ENCODE results near the gene BCL7C. TPM values are rescaled to one million over a fixed set of nuclear protein-coding genes. Genes with fewer than 3 reads are reported as not detected.

BCL7C gene
- total and polyA plus RNA-seq, 3 experiments from 2014 or later = 31.7 to 52.3 (median 35.0) TPM

DNA sequence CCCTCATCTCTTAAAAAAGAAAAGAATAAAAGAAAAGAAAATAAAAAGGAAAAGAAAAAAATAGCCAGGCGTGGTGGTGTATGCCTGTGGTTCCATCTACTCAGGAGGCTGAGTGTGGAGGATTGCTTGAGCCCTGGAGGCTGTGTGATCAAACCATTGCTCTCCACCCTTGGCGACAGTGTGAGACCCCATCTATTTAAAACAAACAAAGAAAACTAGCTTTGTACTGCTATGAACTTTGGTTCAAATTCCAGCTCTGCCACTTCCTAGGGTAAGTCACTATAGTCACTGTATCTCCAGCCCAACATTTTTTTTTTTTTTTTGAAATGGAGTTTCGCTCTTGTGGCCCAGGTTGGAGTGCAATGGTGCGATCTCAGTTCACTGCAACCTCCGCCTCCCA lies 6.7 kb upstream of the BCL7C start:
- no peak overlapping the region for H3K27ac ChIP-seq (ENCODE audit: low read depth, low read length)
- H3K4me1 ChIP-seq (ENCODE audit: insufficient read depth, low read length) = peaks cover 40% of the 10 kb centered on the region
- peaks cover 41 to 50% (median 42%) of the 10 kb centered on the region in 3 donors for H3K4me1 Mint-ChIP-seq
- H3K9me3 ChIP-seq (ENCODE audit: low read length) = no peaks in the 10 kb centered on the region
- H3K4me3 ChIP-seq (ENCODE audit: low read length) = no peak overlapping the region
- peaks cover 0 to 3% (median 0%) of the 10 kb centered on the region in 5 donors for H3K9me3 Mint-ChIP-seq
- peaks cover 0 to 4% (median 4%) of the 10 kb centered on the region in 3 donors for H3K36me3 Mint-ChIP-seq
- ChIA-PET CTCF (interaction anchor here (1.1 to 5.9 kb wide), 9 partner anchors 9 to 95 kb away, joined by 3 to 88 read pairs (median 11); partner anchors contain the start of gene BCL7C), POLR2A (interaction anchor here (0.6 to 3.2 kb wide), 2 partner anchors 25 to 229 kb away, joined by 3 to 42 read pairs; no protein-coding TSS in a partner anchor)
- H3K27me3 ChIP-seq (ENCODE audit: insufficient read depth, low read length, poor library complexity, severe bottlenecking) = no peaks in the 10 kb centered on the region
- no peak for DNase-seq
- no peaks in the 10 kb centered on the region for H3K36me3 ChIP-seq (ENCODE audit: insufficient read depth, low read length)
- peak overlapping the region in 5 of 8 donors; percentile 29 to 83 (median 58) for H3K27ac Mint-ChIP-seq
- no peaks in the 10 kb centered on the region for H3K27me3 Mint-ChIP-seq
- H3K4me3 Mint-ChIP-seq = peak overlapping the region in 4 of 7 donors; percentile 5 to 84 (median 63)

DNA sequence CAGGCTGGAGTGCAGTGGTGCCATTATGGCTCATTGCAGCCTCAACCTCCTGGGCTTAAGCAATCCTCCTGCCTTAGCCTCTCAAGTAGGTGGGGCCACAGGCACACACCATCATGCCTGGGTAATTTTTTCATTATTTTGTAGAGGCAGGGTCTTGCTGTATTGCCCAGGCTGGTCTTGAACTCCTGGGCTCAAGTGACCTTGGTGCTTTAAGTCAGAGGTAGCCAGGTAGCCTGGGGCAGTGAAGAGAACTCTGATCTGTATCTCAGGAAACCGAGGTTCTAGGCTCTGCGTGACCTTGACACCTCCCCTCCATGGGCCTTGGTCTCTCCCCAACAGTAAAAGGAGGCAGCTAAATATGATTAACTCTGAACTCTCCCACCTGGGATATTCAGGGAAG lies 5.9 kb upstream of the BCL7C start:
- H3K4me1 Mint-ChIP-seq = peaks cover 47 to 58% (median 48%) of the 10 kb centered on the region in 3 donors
- ChIA-PET POLR2A (interaction anchor here (3.2 kb wide), 1 partner anchor 24 kb away, joined by 42 read pairs; no protein-coding TSS in a partner anchor), CTCF (interaction anchor here (0.5 to 5.9 kb wide), 4 partner anchors 9 to 125 kb away, joined by 3 to 88 read pairs (median 36); partner anchors contain the start of gene BCL7C)
- H3K9me3 ChIP-seq (ENCODE audit: low read length) = no peaks in the 10 kb centered on the region
- no peaks in the 10 kb centered on the region for H3K27me3 Mint-ChIP-seq
- no peaks in the 10 kb centered on the region for H3K36me3 ChIP-seq (ENCODE audit: insufficient read depth, low read length)
- H3K27ac ChIP-seq (ENCODE audit: low read depth, low read length) = no peak overlapping the region
- H3K4me3 ChIP-seq (ENCODE audit: low read length) = no peak overlapping the region
- H3K27me3 ChIP-seq (ENCODE audit: insufficient read depth, low read length, poor library complexity, severe bottlenecking) = no peaks in the 10 kb centered on the region
- no peak for DNase-seq
- peak overlapping the region in 1 of 7 donors; percentile 44 for H3K4me3 Mint-ChIP-seq
- H3K9me3 Mint-ChIP-seq = peaks cover 0 to 3% (median 0%) of the 10 kb centered on the region in 5 donors
- H3K36me3 Mint-ChIP-seq = peaks cover 0 to 4% (median 4%) of the 10 kb centered on the region in 3 donors
- H3K4me1 ChIP-seq (ENCODE audit: insufficient read depth, low read length) = peaks cover 40% of the 10 kb centered on the region
- H3K27ac Mint-ChIP-seq = peak overlapping the region in 2 of 8 donors; percentile 56 to 81

DNA sequence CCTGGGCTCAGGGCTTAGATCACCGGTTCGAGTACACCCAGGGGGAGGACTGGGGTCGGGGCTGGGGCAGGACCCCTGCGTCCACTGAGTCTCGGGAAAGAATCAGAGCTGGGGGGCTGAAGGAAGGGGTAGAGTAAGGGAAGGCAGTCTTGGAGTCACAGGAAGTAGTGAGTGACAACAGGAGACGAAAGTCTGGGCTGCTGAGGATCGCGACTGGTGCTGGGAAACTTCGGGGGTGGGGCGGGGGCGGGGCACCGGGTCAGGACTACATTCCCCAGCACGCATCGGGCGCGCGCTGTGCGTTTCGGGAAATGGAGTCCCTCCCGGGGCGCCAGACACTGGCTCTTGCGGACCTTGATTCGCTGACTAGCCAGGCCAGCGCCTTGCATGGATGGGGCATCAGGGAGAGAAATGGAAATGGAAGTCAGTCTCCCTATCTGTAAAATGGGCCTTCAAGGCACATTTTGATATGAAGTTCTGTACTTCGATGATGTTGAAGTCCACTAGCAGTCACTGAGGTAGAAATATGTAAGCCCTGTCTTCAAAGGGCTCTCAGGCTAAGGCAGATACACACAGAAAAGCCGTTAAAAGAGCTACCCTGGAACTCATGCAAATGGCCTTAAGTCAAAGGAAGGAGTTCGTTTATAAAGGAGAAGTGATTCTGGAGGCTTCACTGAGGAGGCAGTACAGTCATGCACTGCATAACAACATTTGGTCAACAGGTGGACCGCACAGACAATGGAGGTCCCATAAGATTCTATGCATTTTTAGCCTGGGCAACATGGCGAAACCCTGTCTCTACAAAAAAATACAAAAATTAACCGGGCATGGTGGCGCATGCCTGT lies 3.2 kb upstream of the BCL7C start:
- H3K27me3 Mint-ChIP-seq = no peaks in the 10 kb centered on the region
- no peaks in the 10 kb centered on the region for H3K9me3 ChIP-seq (ENCODE audit: low read length)
- H3K4me1 Mint-ChIP-seq = peaks cover 47 to 59% (median 51%) of the 10 kb centered on the region in 3 donors
- peak overlapping the region; percentile 60 for H3K27ac ChIP-seq (ENCODE audit: low read depth, low read length)
- H3K36me3 Mint-ChIP-seq = peaks cover 0 to 11% (median 0%) of the 10 kb centered on the region in 3 donors
- no peaks in the 10 kb centered on the region for H3K9me3 Mint-ChIP-seq
- ChIA-PET POLR2A (interaction anchor here (1.7 kb wide), 1 partner anchor 22 kb away, joined by 6 read pairs; no protein-coding TSS in a partner anchor), CTCF (interaction anchor here (0.7 to 1.7 kb wide), 4 partner anchors 12 to 161 kb away, joined by 3 read pairs; no protein-coding TSS in a partner anchor)
- no peaks in the 10 kb centered on the region for H3K27me3 ChIP-seq (ENCODE audit: insufficient read depth, low read length, poor library complexity, severe bottlenecking)
- peaks cover 30% of the 10 kb centered on the region for H3K4me1 ChIP-seq (ENCODE audit: insufficient read depth, low read length)
- peak overlapping the region; percentile 32 for H3K4me3 ChIP-seq (ENCODE audit: low read length)
- H3K27ac Mint-ChIP-seq = peak overlapping the region; percentile 39 to 92 (median 86)
- H3K36me3 ChIP-seq (ENCODE audit: insufficient read depth, low read length) = no peaks in the 10 kb centered on the region
- DNase-seq = peak; percentile 61 to 84 (median 70)
- H3K4me3 Mint-ChIP-seq = peak overlapping the region; percentile 25 to 82 (median 53)

DNA sequence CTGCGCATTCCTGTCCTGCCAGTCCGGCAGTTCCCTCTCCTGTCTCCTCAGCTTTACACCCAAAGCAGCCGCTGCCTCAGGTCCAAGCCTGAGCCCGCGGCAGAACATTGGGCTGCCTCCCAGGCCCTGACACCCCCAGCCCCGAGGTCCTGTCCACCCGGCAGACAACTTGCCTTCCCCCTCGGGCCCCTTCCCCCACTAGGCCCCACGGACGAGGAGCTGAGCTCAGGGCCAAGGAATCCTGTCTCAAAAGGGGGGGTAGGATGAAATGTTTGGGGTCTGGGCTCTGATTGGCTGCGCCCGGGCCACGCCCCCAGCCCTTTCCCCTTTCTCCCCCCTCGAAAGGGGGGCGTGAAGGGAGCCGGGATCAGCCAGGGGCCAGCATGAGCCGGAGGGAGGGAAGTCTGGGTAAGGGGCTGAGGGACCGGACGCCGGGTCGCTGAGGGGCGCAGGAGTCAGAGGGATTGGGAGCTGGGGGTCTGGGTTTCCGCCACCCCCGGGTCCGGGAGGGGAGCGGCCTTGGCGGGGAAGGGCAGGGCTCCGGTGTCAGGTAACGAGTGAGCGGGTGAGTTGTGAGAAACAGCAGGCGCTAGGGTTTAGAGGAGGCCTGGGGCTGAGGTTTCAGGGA lies 2.5 kb upstream of the BCL7C start, which contains the start of gene CTF1:
Gene CTF1, plus strand, starts transcription at position 354 of the 628 bp plus-strand sequence. Its CDS starts 30 bp downstream, at position 384.
- Mint-ChIP-seq H3K4me3 (peak within 1 kb of the TSS; percentile 46 to 82 (median 62)), H3K9me3 (no peaks in the 10 kb centered on the region), H3K4me1 (peaks cover 48 to 58% (median 52%) of the 10 kb centered on the region in 3 donors), H3K27me3 (peaks cover 0 to 2% of the 10 kb centered on the region in 2 donors), H3K36me3 (peaks cover 0 to 14% (median 2%) of the 10 kb centered on the region in 3 donors), H3K27ac (peak within 1 kb of the TSS; percentile 66 to 92 (median 90))
- Histone ChIP-seq H3K27ac (ENCODE audit: low read depth, low read length) (peak within 1 kb of the TSS; percentile 60), H3K36me3 (ENCODE audit: insufficient read depth, low read length) (no peaks in the 10 kb centered on the region), H3K4me3 (ENCODE audit: low read length) (peak within 1 kb of the TSS; percentile 32), H3K27me3 (ENCODE audit: insufficient read depth, low read length, poor library complexity, severe bottlenecking) (no peaks in the 10 kb centered on the region), H3K4me1 (ENCODE audit: insufficient read depth, low read length) (peaks cover 26% of the 10 kb centered on the region), H3K9me3 (ENCODE audit: low read length) (no peaks in the 10 kb centered on the region)
- DNase-seq = no peak
- POLR2A ChIA-PET = interaction anchor here (1.9 kb wide), 1 partner anchor 20 kb away, joined by 6 read pairs; no protein-coding TSS in a partner anchor
- CTCF ChIA-PET = interaction anchor here (1.1 to 1.7 kb wide), 3 partner anchors 11 to 52 kb away, joined by 3 to 5 read pairs (median 3); no protein-coding TSS in a partner anchor

DNA sequence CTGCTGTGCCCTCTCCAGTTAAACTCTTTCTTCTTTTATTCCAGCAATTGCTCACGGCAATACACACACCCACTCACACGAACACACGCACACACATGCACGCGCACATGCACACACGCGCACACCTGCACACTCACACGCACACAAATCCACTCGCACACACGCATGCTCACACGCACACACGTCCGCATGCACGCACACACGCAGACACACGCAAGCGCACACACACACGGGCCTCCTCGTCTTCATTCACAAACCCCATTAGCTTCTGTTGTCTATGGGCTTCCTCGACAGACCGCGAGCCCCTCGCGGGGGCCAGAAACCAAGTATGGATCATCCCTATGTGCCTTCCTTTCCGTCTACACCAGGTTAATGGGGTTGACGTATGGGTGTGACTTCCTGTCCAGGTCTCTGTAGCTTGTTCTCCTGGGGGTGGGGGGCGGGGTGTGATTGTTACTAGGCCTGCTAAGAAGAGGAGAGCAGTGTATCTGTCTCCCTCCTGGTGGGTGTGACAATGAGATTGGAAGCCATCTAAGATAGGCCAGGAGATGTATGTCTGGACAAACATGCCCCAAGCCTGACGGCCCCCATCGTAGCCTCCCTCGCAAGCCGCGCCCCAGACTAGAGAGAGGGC lies 1.9 kb upstream of the BCL7C start:
- DNase-seq = peak in 2 of 5 donors; percentile 25 to 30
- no peaks in the 10 kb centered on the region for H3K9me3 ChIP-seq (ENCODE audit: low read length)
- no peaks in the 10 kb centered on the region for H3K9me3 Mint-ChIP-seq
- H3K36me3 ChIP-seq (ENCODE audit: insufficient read depth, low read length) = no peaks in the 10 kb centered on the region
- H3K27me3 Mint-ChIP-seq = peaks cover 0 to 2% of the 10 kb centered on the region in 2 donors
- peaks cover 42 to 54% (median 48%) of the 10 kb centered on the region in 3 donors for H3K4me1 Mint-ChIP-seq
- peaks cover 20% of the 10 kb centered on the region for H3K4me1 ChIP-seq (ENCODE audit: insufficient read depth, low read length)
- peak overlapping the region; percentile 66 to 92 (median 86) for H3K27ac Mint-ChIP-seq
- H3K4me3 ChIP-seq (ENCODE audit: low read length) = no peak overlapping the region
- peaks cover 0 to 18% (median 2%) of the 10 kb centered on the region in 3 donors for H3K36me3 Mint-ChIP-seq
- peak overlapping the region; percentile 60 for H3K27ac ChIP-seq (ENCODE audit: low read depth, low read length)
- H3K27me3 ChIP-seq (ENCODE audit: insufficient read depth, low read length, poor library complexity, severe bottlenecking) = no peaks in the 10 kb centered on the region
- ChIA-PET POLR2A (interaction anchor here (1.9 kb wide), 1 partner anchor 19 kb away, joined by 6 read pairs; no protein-coding TSS in a partner anchor), CTCF (interaction anchor here (1.1 to 1.7 kb wide), 3 partner anchors 10 to 51 kb away, joined by 3 to 5 read pairs (median 3); no protein-coding TSS in a partner anchor)
- peak overlapping the region; percentile 26 to 78 (median 62) for H3K4me3 Mint-ChIP-seq

DNA sequence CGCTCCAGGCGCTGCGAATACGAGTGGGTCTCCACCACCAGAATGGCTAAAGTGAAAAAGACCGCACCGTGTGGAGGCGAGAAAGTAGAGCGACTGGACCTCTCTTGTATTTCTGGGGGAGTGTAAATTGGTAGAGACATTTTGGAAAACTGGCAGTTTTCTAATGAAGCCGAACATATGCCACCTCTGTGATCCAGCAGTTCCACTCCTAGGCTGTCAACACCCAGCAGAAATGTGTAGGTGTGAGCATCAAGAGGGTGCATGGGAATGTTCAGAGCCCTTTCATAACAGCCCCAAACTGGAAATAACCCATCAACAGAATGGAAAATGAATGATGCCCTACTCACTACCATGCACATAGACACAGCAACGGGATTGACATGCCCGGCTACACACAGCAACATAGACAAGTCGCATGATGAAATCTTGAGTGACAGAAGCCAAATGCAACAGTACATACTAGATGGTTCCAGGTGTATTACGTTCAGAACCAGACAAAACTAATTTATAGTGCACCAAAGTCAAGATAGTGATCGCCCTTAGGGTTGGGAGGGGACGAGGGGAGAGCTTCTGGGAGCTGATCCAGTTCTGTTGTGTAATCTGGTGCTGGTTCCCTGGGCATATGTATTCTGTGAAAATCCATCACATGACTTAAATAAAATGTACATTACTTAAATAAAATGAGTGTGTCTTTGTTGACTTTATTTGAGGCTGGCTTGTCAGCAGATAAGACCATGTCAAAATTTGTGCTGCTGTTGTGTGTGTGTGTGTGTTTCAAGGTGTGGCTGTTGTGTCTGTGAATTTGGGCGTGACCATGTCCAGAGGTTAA lies 877 bp upstream of the BCL7C start:
- Mint-ChIP-seq H3K4me3 (peak overlapping the region; percentile 78 to 91 (median 87)), H3K36me3 (peaks cover 0 to 23% (median 3%) of the 10 kb centered on the region in 3 donors), H3K9me3 (no peaks in the 10 kb centered on the region), H3K4me1 (peaks cover 41 to 54% (median 46%) of the 10 kb centered on the region in 3 donors), H3K27ac (peak overlapping the region; percentile 87 to 95 (median 92)), H3K27me3 (peaks cover 0 to 2% of the 10 kb centered on the region in 2 donors)
- no peaks in the 10 kb centered on the region for H3K9me3 ChIP-seq (ENCODE audit: low read length)
- ChIA-PET CTCF (no interaction called here), POLR2A (interaction anchor here (1.9 kb wide), 1 partner anchor 18 kb away, joined by 6 read pairs; no protein-coding TSS in a partner anchor)
- DNase-seq = peak in 1 of 5 donors; percentile 23
- peaks cover 19% of the 10 kb centered on the region for H3K4me1 ChIP-seq (ENCODE audit: insufficient read depth, low read length)
- no peaks in the 10 kb centered on the region for H3K27me3 ChIP-seq (ENCODE audit: insufficient read depth, low read length, poor library complexity, severe bottlenecking)
- no peaks in the 10 kb centered on the region for H3K36me3 ChIP-seq (ENCODE audit: insufficient read depth, low read length)
- peak overlapping the region; percentile 64 for H3K27ac ChIP-seq (ENCODE audit: low read depth, low read length)
- no peak overlapping the region for H3K4me3 ChIP-seq (ENCODE audit: low read length)

Measured in CD8-positive, alpha-beta memory T cell (primary cell).